Measurements from ENCODE around the gene BCL7A.
"Not testable (repeated sequence)": the region's sequence is repeated elsewhere in the genome, so short reads cannot be mapped to it uniquely, and the experiment has no call there.

Gene BCL7A

DNA sequence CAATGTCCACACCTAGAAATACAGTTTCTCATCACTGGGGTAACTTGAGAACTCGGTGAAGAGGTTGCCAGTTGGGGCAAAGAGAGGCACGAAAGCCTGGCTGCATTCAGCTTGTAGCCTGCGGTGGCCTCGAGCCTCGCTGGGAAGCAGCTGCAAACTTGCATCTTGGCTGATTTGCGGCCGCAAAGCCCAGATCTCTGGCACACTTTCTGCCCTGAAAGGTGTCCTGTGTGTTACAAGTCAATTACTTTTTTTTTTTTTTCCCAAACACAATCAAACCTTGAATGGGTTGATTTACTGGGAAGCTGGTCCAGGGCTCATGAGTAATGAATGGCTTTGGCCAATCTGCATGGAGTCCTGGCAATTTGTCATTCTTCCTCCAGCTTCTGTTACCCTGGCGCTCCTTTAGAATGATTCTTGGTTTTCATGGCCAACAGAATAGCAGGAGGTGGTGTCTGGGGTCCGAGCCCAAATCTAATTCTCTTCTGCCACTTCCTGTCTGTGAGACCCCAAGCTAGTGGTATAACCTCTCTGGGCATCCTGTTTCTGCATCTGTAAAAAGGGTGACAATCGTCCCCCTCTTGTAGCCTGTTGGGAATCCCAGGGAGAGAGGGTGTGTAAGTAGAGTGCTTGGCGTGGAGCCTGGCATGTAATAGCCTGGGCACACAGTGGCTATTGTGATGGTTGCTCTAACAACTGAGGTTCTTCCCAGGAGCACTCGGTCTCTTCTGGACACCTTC lies 6.7 kb downstream of the BCL7A start:
- no peak for DNase-seq

DNA sequence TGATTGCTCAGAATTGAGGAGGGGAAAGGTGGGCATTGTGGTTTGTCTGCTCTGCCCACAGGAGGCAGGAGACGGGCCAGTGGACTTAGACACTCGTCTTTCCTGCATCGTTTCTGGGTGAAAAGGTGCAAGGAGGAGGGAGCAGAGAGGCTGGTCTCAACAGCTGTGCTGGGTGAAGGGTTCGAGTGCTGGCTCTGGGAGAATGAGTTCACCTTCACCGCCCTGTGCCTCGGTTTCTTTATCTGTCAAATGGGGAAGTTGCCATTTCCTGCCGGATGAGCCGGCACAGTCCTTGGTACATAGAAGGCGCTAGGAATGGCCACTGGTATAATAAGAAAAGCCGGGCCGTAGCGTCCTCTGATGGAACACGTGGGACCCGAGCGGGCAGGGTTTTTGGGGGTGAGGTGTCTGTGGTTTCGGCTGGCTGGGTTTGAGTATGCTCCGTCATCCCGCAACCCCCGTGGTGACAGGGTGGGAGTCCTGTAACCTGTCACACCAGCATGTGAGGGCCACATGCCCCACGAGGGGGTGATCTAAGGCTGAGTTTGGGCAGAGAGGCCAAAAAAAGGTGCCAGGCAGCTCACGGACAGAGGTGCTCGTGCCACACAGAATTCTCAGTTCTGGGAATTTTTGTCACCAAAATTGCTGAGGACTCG lies 7.3 kb downstream of the BCL7A start:
- no peak for DNase-seq

DNA sequence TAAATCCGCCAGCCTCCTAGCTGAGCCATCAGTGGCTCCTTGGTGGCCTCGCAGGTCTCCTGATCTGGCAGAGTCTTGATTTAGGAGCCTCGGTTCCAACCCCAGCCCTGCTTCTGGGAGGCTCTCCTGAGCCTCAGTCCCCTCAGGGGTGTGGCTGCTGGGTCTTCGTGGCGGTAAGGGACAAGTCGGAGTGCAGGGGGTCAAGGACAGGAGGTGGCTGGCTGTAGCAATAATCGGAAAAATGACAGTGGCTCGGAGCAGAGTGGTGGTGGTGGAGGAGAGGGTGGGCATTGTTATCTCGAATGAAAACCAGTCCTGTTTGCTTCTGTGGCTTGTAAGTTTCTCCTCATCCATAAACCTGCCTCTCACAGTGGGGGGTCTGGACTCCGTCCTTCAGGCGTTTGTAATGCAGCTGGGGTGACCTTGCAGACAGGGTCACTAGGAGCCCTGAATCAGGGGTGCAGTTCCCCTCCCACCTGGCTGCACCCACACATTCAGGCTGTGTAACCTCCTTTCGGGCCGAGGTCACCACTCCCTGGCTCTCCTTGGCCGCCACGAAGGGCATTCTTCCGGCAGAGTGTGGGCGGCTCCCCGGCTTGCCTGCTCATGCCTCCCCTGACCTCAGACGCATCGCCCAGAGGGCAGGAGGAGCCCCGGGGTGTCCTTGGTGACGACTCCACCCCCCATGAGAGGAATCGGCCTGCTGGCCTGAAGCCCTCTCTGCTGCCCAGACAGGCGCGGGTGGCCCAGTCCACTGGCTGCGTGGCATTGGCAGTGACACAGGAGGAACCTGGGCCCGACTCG lies 8.1 kb downstream of the BCL7A start:
- no peak for DNase-seq

DNA sequence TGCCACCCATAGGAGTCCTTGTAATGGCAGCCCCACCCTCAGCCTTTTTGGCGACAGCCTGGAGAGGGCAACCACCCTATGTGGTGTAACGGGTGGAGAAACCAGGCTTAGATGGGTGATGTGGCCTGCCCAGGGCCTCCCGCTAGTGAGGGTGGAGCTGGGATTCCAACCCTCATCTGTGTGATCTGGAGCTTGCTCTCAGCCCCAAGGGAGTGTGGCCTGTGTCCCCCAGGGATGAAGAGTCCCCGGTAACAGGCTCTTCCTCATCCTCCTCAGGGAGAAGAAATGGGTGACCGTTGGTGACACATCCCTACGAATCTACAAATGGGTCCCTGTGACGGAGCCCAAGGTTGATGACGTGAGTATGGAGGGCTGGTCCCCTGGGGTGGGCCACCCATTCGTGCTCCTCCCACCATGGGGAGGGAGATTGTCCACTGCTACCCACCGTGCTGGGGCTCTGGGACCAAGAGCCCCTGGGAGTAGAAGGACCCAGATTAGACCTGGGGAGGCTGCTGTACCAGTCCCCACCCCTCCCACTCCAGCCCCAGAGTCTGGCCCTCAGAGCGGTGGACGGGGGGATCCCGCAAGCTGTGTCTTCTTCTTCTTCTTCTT lies 8.8 kb downstream of the BCL7A start:
- no peak for DNase-seq

DNA sequence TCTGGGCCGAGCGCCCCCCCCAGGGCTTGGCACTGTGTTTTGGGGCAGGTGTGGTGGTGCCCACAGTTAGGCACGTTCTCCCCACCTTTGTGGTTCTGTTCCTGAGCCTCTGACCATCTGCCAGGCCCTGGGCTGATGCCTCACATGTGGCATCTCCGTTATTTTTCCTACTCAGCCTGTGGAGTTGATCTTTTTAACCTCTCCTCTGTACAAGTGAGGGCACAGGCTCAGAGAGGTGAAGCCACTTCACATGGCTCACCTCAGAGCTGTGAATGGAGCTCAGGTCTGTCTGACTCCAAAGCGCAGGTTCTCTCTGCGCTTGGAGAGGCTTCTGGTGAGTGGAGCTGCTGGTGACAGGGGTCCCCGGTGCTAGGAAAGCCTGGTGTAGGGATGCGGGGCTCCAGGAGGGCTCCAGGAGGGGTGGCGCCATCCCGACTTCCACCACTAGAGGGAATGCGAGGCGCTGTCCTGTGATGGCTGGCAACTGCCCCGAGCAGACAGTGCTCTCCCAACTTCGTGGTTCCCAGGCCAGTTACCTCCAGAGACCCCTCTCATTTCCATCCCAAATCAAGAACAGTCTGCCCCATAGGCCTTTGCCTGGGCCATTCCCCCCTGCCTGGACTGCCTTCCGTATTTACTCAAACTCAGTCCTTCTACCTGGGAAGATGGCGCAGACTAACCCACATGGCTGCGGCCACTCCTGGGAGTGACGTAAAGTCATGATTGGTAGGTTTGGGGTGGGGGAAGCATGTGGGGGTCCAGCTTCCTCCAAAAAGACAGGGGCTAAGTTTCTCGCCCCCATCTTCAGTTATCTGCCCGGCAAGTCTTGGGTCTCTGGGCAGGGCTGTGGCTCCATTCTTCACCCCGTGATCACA lies 9.9 kb downstream of the BCL7A start:
- peak; percentile 31 for DNase-seq

DNA sequence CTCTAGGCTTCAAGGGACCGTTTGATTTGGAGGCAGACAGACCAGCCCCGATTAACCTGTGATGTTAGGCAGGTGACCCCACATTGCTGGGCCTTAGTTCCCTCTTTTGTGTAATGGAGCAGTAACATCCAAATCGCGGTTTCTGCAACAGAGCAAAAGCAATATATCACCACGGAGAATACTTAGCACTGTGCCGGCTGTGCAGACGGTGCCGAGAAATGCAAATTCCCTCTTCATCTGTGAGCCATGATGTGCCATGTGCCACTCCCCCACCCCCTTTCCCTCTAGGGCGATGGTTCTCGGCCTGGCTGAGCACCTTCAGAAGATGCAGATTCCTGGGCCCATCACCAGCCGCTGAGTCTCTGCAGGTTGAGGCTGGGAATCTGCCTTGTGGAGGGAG lies 10.9 kb downstream of the BCL7A start:
- DNase-seq = no peak

DNA sequence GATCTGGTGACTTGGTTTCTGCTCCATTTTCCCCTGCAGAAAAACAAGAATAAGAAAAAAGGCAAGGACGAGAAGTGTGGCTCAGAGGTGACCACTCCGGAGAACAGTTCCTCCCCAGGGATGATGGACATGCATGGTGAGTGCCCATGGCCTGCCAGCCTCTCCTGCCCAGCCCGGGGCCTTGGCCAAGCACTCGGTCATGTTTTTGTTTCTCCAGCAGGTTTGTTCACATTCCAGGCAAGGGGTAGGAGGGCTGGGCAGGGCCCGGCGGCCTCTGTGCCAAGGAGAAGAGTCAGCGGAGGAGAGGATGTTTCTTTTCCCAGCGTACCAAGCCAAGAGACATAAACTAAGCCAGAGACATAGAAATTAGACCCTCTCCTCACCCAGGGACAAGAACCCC lies 13.6 kb downstream of the BCL7A start:
- no peak for DNase-seq

DNA sequence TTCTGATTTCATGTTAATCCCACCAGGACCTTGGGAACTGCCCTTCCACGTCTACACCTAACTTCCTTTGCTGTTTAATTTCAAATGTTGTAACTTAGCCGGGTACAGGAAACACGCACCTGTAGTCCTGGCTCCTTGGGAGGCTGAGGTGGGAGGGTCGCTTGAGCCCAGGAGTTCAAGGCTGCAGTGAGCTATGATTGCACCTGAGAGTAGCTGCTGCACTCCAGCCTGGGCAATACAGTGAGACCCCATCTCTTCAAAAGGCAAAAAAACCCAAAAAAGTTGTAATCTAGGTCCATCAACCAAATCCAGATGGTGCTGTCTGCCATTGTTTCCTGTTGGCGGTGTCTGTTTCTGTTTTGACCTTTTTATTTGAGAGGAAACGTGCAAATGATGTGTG lies 14.5 kb downstream of the BCL7A start:
- no peak for DNase-seq

DNA sequence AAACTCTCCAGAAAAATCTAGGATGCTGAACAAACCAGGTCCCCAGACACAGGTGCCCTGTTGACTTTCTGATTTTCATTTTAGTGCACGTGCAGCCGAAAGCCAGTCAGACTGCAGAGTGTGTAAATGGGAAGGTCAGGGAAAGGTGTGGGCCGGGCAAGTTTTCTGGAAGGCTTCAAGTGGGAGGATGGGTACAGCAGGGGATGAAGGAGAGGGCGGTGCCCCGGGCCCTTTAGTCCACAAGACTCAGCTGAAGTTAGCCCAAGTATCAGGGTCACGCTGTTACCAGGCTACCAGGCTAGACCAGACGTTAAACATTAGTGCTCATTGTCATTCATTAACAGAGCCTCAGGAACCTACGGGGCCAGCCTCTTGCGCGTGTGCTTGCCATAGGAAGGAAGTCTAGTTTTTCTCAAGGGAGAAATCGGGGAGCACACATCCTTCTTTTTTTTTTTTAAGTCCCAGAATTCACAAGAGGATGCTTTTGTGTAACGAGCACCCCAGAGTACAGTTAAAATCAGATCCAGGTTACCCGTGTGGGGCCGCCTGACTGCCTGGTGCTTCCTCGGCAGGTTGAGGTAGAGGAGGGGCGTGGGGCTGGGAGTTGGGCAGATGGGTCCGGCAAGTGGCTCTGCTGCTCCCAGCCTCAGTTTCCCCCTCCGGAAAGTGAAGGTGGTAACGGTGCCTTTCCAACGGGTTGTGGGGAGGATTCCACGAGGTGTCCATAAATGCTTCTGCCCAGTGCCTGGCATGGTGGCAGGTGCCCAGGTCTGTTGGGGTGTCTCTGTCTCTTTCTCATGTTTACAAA lies 19.1 kb downstream of the BCL7A start:
- no peak for DNase-seq

DNA sequence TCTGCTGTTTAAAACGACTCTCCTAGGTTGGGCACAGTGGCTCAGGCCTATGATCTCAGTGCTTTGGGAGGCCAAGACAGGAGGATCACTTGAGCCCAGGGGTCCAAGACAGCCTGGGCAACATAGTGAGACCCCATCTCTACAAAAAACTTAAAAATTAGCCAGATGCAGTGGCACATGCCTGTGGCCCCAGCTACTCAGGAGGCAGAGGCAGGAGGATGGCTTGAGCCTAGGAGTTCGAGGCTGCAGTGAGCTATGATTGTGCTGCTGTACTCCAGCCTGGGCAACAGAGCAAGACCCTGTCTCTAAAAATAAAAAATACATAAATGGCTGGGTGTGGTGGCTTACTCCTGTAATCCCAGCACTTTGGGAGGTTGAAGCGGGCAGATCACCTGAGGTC lies 19.8 kb downstream of the BCL7A start:
- DNase-seq = not testable (repeated sequence)

DNA sequence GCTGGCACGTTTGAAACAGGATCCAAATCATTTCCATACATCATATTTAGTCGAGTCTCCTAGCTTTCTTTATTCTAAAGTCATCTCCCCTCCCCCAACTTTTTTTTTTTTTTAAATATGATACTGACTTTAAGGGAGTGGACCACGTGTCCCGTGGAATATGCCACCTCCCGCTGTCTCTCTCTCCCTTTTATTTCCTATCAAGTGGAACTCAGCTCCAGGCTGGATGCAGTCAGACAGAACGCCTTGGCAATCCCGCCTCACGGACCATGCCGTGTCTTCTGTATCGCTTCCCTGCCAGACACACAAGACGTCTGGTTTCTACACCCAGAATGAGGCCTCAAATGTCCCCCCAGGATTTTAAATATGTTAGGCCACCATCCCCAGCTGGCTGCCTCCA lies 21.2 kb downstream of the BCL7A start:
- DNase-seq = no peak

DNA sequence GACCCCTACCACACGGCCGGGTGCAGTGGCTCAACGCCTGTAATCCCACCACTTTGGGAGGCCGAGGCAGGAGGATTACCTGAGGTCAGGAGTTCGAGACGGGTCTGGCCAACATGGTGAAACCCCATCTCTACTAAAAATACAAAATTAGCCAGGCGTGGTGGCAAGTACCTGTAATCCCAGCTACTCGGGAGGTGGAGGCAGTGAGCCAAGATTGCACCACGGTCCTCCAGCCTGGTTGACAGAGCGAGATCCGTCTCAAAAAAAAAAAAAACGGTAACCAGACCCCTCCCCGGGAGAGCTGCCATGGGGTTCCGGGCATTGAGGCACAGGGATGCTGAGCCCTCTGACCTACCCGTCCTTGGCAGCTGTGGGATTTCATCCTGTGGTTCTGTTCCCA lies 21.8 kb downstream of the BCL7A start:
- DNase-seq = no peak

DNA sequence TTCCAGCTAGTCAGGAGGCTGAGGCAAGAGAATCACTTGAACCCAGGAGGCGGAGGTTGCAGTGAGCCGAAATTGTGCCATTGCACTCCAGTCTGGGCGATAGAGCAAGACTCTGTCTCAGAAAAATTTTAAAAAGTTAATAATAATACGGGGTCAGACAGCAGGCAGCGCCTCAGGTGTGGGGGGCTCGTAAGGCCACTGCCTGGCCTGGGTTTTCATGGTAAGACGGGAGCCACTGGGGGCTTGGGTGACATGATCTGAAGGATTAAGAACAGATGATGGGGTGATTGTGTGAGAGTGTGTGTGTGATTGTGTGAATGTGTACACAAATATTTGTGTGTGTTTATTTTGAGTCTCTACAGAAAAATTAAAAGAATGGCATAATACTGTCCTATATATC lies 23.6 kb downstream of the BCL7A start:
- no peak for DNase-seq

DNA sequence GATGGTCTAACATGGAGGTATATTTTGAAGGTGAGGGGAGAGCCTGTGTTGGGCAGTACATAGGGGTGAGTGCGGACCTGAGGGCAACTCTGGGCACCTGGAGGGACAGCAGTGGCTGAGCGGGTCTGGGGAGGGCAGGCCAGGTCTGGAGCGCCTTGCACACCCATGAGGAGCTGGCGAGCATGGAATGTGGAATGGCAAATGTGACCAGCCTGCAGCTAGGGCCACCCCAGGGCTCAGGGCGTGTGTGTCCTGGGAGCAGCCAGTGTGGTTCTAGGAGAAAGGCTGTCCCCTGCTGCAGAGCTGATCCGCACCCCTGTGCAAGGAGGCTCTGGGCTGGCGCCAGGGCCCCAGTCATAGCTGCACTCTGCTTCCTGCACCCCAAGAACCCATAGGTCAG lies 24.5 kb downstream of the BCL7A start:
- DNase-seq = no peak

DNA sequence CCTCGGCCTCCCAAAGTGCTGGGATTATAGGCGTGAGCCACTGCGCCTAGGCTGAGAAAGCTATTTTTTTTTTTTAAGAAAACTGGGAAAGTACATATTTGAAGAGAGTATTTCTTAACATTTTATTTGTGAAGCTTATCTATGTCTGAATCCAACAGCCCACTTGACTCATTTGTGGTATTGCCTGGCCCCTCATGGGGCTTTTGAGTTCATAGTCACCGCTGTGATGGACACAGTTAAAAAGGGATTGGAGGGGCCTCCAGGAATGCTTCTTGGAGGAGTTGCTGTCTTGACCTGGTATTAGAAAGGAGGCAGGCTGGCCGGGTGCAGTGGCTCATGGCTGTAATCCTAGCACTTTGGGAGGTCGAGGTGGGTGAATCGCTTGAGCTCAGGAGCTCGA lies 26.5 kb downstream of the BCL7A start:
- DNase-seq = no peak

DNA sequence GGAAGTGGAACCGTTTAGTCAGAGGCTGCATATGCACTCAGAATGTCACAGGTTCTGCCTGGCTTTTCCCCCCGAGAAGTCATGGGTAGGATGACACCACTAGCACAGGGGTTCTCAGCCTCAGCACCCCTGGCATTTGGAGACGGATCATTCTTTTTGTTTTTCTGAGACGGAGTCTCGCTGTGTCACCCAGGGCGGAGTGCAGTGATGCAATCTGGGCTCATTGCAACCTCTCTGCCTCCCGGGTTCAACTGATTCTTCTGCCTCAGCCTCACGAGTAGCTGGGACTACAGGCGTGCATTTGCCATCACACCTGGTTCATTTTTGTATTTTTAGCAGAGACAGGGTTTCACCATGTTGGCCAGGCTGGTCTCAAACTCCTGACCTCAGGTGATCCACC lies 28.1 kb downstream of the BCL7A start:
- DNase-seq = no peak

DNA sequence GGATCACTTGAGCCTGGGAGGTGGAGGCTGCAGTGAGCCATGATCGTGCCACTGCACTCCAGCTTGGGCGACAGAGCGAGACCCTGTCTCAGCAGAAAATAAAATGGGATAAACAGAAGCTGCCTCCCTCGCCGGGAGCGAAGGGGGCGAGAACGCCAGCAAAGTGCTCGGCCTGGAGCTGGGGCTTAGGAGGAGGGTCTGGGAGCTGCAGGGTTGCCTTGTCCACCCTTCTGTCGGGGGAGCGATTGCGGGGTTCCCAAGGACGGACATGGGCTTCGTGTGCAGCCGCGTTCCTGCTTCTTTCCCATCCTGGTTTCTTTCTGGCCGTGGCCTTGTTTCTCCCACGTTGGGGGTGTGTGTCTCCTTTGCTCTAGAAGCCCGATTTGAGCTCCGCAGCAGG lies 29.0 kb downstream of the BCL7A start:
- no peak for DNase-seq

DNA sequence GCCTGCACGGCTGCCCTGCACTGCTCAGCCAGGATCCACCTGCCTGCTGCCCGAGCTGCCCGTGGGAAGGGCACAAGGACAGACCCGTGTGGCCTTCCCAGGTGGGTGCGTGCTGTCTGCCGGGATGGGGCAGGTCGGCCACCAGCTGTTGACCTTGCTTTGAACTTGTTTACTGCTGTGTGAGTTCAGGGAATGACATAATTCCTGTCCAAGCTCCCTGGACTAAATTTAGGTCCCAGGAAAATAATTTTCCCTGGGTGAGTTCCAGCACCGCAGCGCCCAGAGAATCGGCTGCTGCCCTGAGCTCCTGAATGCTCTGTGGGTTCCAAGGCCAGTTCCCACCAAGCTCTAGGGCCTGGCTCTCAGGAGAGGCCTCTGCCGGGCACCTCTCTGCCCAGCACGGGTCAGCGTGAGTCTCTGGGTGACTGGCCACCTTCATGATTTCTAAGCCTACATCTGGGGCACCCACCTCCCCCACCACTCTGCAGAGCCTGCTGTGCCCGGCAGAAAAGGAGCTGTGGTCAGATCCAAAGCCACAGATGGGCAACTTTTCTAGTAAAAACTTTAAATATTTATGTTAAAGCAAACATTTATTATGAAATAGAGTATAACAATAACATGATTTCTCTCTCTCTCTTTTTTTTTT lies 29.7 kb downstream of the BCL7A start:
- peak; percentile 11 for DNase-seq

DNA sequence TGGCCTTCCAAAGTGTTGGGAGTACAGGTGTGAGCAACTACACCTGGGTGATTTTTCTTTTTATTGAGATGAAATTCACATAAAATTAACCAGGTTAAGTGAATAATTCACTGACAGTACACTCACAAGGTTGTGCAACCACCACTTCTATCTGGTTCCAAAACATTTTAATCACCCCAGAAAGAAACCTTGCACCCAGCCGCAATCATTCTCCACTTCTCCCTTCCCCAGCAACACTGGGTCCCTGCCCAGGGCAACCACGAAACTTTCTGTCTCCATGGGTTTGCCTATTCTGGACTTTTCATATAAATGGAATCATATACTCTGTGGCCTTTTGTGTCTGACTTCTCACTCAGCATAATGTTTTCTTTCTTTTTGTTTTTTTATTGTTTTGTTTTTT lies 30.6 kb downstream of the BCL7A start:
- DNase-seq = no peak

DNA sequence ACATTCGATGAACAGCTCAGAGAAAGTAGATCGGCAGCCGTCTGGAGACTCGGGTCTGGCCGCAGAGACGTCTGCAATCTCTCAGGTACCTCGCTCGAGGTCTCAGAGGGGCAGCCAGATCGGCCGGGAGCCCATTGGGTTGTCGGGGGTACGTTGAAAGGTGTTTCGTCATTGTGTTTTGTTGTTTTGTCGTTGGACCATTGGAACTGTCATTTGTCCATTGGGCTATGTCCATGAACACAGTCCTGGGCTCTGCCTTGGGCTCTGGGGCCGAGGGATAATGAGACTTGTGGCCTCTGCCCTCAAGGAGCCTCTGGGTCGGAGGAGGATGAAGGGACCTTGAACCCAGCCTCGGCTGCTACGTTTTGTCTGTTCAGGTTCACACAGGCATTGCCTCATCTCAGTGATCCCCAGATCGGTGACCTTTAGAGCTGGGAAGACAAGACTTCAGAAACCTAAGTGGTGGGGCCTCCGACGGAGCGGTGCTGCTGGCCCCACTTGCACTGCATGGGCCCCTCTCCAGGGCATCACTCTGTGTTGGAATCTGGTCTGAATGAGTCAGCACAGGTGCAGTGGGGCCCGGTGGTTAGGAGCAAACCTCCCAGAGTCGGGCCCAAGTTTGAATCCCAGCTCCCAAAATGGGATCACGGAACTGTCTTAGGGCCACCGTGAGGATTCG lies 33.3 kb downstream of the BCL7A start:
- DNase-seq = no peak

DNA sequence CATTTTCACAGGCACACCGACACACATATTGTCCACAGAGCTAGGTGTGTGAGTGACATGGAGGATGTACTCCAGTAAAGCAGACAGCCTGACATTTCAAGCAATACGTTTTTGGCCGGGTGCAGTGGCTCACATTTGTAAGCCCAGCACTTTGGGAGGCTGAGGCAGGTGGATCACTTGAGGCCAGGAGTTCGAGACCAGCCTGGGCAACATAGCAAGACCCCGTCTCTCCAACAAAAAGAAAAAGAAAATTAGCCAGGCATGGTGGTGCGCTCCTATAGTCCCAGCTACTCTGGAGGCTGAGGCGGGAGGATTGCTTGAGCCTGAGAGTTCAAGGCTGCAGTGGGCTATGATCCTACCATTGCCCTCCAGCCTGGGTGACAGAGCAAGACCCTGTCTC lies 34.7 kb downstream of the BCL7A start:
- not testable (repeated sequence) for DNase-seq

All from HCEC 1CT (cell line).